Sciatic nerve (tissue), 2 donors: ENCODE results near the gene RETSAT. TPM values are rescaled to one million over a fixed set of nuclear protein-coding genes. Genes with fewer than 3 reads are reported as not detected.
"Not testable (repeated sequence)": the region's sequence is repeated elsewhere in the genome, so short reads cannot be mapped to it uniquely, and the experiment has no call there.

Experiments used
- ATAC-seq: fragments of 200-7000 bp; cut with Tn5 transposase; one replicate; pipeline ENCODE4 v1.9.1; 2020; ENCODE audit warnings: mild to moderate bottlenecking, moderate library complexity
- DNase-seq: peaks from one replicate; pipeline ENCODE4 v3.0.0-alpha.2; 2020; ENCODE audit warnings: low spot score
- intact Hi-C: fragments of 100-400 bp; cut with DNase I; formaldehyde crosslinking; loops from one replicate; pipeline ENCODE4 v1.14.2; 2022
- total RNA-seq: library from RNA; stranded (reverse); fragmentation: NEBNext Ultra II Directional; extraction: Animal tissue kit (Norgen Biotek cat#: 25700); gene quantifications from one replicate; pipeline ENCODE4 v1.2.1, GENCODE V29; 2021
- donor health status: DM: no; HTN: no; CAD: no.
- donor health status: DM: no; HTN: no; CAD: no.

RETSAT gene
- total RNA-seq, 1 donor from 2014 or later, result 42.8 TPM

- ATAC-seq (no peak), DNase-seq (no peak)
- intact Hi-C loops, result no loop called here
These were observed 12.9 kb downstream of the RETSAT start for GRCh38 chr2:85341269-85342029.

GRCh38 chr2:85340034-85340892 lies 14.1 kb downstream of the RETSAT start:
- intact Hi-C loops, result no loop called here
- ATAC-seq, result peak; percentile 48
- DNase-seq, result no peak

DNA sequence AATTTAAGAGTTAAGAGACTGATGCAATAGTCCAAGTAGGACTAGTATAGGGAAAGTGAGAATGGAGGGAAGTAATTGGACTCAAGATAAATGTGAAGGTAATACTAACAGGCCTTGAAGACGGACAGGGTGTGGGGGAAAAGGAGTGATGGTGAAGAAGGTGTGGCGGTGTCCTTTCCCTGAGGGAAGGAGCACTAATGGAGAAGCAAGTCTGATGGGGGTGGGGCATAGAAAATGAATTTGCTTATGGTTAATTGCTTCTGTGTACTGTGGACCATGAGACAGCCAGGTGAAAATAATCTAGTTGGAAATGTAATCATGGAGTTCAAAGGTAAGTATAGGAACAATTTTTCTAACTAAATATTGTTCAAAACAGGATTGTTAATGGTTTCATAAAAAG lies 19.4 kb downstream of the RETSAT start:
- DNase-seq (no peak), ATAC-seq (no peak)
- intact Hi-C loops, result no loop called here

GRCh38 chr2:85333877-85334276 lies 20.5 kb downstream of the RETSAT start:
- intact Hi-C loops, ATAC-seq, DNase-seq: not testable (repeated sequence)

DNA sequence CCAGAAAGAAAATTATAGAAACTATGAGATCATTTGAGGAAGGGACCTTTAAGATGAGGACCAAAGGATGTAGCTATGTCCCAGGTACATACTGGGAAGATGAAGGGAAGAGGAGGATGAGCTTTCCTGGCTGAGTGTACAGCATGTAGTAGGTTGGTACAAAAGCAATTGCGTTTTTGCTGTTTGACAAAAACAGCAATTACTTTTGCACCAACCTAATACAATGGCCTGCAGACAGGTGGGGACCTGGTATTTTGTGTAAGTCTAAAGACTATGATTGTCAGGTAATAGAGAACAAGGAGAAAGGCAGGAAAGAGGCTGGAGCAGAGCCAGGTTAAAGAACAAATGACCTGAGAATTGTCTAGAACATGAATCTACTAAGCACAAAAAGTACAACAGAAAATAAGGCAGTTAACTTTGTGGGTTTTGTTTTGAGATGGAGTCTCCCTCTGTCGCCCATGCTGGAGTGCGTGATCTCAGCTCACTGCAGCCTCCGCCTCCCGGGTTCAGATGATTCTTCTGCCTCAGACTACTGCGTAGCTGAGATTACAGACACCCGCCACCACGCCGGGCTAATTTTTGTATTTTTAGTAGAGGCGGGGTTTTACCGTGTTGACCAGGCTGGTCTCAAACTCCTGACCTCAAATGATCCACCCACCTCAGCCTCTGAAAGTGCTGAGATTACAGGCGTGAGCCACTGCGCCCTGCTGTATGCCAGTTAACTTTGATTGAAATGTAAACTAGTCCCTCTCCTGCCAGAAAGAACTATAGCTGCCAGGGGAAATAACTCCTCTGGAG lies 23.3 kb downstream of the RETSAT start:
- ATAC-seq (no peak), DNase-seq (no peak)
- intact Hi-C loops, result no loop called here

GRCh38 chr2:85329701-85330100 lies 24.6 kb downstream of the RETSAT start:
- intact Hi-C loops, ATAC-seq, DNase-seq: not testable (repeated sequence)

DNA sequence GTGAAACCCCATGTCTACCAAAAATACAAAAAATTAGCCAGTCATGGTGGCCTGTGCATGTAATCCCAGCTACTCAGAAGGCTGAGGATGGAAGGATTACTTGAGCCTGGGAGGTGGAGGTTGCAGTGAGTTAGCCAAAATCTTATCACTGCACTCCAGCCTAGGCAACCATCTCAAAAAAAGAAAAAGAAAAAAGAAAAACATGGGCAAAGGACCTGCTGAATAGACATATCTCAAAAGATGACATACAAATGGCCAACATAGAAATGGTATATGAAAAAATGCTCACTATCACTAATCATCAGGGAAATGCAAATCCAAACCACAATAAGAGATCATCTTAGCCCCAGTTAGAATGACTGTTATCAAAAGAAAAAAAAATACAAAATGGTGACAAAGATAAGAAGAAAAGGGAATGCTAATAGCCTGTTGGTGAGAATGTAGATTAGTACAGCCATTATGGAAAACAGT lies 25.1 kb downstream of the RETSAT start:
- no peak for DNase-seq
- no peak for ATAC-seq
- intact Hi-C loops, result no loop called here

- ATAC-seq (peak; percentile 99), DNase-seq (peak; percentile 96)
- intact Hi-C loops, result no loop called here
These were observed 26.3 kb downstream of the RETSAT start, which contains the start of gene TGOLN2 for GRCh38 chr2:85327822-85328617. Gene TGOLN2 (minus strand): TSS chr2:85327989. CDS start chr2:85327962, 27 bp downstream.

- peak; percentile 75 for DNase-seq
- peak; percentile 51 for ATAC-seq
- intact Hi-C loops, result no loop called here
These were observed 27.0 kb downstream of the RETSAT start for GRCh38 chr2:85327160-85327821.

GRCh38 chr2:85326406-85327159 lies 27.7 kb downstream of the RETSAT start:
- intact Hi-C loops, result no loop called here
- DNase-seq (no peak), ATAC-seq (no peak)

GRCh38 chr2:85325466-85325811 lies 28.9 kb downstream of the RETSAT start:
- DNase-seq, result no peak
- ATAC-seq, result no peak
- intact Hi-C loops, result no loop called here

- DNase-seq, result no peak
- intact Hi-C loops, result no loop called here
- ATAC-seq, result no peak
These were observed 29.5 kb downstream of the RETSAT start for GRCh38 chr2:85324639-85325465.

DNA sequence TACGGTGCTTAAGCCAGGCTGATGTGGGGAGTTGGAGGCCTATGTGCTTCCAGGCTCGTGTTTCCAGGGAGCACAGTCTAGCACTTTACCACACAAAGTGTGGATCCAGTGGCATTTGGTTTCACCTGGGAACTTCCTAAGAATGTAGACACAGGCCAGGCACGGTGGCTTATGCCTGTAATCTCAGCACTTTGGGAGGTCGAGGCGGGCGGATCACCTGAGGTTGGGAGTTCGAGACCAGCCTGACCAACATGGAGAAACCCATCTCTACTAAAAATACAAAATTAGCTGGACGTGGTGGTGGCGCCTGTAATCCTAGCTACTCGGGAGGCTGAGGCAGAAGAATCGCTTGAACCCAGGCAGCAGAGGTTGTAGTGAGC lies 30.4 kb downstream of the RETSAT start:
- ATAC-seq, intact Hi-C loops, DNase-seq: not testable (repeated sequence)

DNA sequence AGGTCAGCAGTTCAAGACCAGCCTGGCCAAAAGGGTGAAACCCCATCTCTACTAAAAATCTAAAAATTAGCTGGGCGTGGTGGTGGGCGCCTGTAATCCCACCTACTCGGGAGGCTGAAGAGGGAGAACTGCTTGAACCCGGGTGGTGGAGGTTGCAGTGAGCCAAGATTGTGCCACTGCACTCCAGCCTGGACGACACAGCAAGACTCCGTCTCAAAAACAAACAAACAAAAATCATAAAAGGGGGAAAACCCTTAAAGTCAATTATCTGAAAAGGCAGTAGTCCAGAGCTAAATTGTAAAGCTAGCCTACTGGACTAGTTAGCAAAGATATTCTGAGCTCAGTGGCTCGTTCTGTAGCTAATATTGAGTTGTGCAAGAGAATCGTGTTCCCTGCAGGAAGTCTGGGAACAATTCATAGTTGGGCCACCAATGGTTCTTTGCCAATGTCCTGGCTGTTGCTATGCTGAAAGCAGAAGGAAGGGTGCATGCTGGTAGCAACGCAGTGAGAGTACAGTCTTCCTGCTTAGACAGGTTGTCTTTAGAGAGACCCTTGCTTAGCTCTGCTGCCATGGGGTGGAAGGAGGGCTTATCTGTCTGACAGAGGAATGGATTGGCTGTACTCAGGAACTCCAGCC lies 30.9 kb downstream of the RETSAT start:
- intact Hi-C loops, result no loop called here
- ATAC-seq (no peak), DNase-seq (no peak)

DNA sequence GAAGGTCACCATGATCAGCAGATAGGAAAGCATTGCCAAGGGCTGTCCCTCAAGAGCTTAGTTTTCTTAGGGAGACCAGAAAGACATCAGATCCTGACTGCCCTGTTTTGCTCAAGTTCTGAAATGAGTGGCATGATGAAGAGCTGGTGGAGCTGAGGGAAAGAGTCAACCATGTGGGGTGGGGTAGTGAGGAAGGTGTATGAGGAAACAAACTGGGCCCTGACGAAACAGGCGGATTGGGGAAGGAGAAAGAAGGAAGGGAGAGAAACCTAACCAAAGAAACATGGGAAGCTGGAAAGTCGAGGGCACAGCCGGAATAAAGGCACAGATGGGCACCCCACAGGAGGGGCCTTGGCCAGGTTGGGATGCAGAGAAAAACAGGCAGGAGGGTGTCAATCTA lies 34.5 kb downstream of the RETSAT start:
- no peak for ATAC-seq
- no peak for DNase-seq
- intact Hi-C loops, result no loop called here
